GM19351 (cell line): ENCODE results near the gene BEND3.
"Not testable (repeated sequence)": the region's sequence is repeated elsewhere in the genome, so short reads cannot be mapped to it uniquely, and the experiment has no call there.

ENCODE experiments used
- ATAC-seq: cut with Tn5 transposase; IDR thresholded peaks from one replicate; pipeline ENCODE4 v1.9.1; 2021; ENCODE audit warnings: mild to moderate bottlenecking, moderate library complexity; ENCODE audit not compliant: unreplicated experiment

The BEND3 gene

DNA sequence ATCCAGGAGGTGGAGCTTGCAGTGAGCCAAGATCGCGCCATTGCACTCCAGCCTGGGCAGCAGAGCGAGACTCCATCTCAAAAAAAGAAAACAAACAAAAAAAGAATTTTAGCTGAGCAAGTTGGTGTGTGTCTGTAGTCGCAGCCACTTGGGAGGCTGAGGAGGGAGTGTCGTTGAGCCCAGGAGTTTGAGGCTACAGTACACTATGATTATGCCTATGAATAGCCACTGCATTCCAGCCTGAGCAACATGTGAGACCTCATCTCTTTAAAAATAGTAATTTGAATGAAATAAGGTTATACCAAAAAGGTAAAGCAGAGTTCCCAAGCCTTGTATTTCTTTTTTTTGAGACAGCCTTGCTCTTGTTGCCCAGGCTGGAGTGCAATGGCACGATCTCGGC is 67.5 kb downstream of the BEND3 start:
- no peak for ATAC-seq

DNA sequence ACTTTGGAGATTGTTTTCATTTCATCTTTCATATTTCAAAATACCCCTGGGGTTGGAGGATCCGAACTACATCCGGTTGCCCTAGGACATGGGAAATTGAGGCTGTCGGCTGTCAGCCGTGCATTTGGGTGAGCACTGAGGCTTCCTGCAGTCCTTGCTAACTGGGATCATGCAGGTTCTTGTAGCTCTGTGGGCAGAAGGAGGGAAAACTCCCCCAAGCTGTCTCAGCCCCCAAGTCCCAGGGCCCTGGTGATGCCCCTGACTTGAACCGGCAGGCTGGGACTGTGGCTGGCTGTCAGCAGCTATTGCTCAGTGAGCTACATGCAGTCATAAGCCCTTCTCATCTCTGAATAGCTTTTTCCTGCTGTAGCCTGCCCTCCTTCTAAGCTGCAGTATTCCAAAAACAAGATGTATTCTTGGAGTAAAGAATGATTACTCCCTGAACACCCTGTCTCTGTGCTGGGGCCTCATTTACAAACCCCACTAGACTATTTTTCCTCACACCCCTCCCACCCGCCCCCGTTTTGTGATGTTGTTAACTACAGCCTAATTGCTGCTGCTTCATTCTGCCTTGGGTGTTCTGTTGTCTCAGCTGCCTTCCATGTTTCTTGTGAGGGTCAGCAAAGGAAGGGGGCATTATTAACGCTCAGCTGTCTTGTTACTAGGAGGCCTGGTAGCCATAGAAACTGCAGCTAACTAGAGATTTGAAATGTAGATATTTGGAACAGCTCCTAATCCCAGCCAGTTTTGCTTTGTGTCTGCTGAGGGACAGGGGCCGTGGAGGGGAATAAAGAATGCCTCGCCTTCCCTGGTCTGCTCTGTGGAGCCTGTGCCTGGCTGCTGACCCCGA is 69.3 kb downstream of the BEND3 start:
- ATAC-seq: no peak

DNA sequence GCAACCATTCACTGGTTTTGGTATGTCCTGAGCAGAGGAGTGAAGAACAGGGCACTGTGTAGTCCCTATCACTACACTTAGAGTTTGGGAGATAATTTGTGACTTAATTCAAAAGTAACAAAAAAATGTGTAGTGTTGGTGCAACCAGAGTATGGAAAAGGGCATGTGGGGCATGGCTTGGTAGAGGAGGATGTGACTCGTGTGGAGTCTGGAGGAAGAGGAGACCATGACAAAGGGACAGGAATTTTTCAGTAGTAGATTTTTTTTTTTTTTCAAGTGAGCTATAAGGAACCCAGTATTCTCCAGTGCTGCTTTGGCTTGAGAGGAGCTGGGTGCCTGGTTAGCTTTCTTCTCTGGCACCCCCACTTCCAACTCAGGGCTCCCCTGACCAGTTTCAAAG is 82.2 kb downstream of the BEND3 start:
- no peak for ATAC-seq

DNA sequence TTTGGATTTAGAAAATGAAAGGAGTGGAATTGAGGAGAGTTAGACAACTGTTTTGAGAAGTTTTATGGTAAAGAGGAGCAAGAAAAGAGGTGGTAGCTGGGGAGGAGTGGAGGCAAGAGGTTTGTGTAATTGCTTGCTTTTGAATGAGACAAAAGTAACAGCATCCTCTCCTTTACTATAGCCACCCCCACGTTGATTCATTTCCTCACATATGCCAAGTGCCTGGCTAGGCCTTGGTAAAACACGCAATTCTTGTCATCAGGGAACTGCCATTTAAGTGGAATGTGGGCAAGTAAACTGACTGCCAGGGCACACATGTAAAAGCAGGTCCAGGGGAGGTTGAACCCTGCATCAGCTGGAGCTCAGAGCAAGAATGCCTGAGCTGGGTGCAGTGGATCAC is 83.3 kb downstream of the BEND3 start:
- ATAC-seq: no peak

DNA sequence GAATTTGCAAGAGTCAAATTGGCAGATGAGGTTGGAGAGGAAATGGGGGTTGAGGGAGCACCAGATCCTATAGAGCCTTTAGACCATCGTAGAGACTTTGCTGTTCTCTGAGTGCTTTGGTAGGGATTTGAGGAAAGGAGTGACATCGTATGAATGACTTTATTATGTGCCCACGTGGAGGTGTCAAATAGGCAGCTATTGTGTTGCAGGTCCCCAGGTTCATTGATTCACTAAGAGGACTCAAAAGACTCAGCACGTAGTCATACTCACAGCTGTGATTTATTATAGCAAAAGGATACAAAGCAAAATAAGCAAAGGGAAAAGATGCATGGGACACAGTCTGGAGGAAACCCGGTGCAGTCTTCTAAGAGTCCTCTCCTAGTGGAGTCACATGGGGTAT is 85.2 kb downstream of the BEND3 start:
- ATAC-seq: no peak

DNA sequence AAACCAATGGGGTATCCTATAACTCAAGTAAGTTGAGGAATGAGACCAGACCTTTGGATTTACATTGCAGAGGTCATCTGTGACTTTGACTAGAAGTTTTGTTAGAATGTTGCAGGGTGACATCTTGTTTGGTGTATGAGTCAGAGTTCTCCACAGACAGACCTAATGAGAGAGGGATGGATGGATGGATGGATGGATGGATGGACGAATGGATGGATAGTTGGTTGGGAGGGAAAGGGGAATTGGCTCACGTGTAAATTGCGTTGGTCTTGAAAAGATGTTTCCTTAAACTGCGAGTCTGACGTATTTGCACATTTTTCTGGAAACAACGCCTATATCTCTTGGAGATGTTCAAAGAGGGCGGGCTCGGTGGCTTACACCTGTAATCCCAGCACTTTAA is 88.3 kb downstream of the BEND3 start:
- no peak for ATAC-seq

DNA sequence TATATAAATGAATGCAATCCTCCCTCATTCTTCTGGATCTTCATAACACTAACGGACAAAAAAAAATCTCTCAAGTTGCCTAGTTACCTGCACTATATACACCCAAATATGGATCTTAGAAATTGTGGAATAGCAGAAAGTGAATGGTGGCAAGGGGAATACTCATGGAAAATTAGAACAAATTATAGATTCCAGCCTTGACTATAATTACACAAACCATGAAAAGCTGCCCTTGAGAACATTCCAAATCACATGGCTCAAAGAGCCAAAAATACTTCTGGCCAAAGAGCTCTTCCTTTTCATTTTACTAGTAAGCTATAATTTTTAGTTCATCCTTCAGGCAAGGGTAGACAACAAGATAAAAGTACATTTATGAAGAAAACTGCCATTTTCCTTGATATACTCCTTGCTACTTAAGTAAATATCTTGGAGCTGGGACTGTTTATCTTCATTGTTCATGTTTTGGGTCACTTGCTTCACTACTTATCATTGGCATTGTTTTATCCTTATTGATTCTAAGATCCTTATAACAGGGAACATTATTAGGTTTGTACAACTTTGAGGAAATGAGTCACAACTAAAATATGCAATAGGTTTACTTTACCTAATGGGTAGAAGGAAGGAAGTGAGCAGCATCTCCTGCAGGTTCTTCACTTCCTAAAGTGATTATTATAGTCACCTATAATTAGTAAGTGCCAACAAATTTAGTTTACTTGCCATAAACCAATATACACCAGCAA is 93.7 kb downstream of the BEND3 start:
- no peak for ATAC-seq

DNA sequence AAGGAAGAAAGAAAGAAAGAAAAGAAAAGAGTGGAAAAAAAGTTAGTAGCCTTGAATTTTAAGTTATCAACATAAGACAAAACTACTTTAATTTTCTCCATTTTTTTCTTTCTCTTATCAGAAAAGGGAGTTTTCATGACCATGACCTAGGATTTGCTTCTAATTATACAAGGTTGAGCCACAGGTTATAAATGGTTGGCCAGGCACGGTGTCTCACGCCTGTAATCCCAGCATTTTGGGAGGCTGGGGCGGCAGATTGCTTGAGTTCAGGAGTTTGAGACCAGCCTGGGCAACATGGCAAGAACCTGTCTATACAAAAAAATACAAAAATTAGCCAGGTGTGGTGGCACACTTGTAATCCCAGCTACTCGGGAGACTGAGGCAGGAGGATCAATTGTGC is 95.1 kb downstream of the BEND3 start:
- ATAC-seq: no peak

DNA sequence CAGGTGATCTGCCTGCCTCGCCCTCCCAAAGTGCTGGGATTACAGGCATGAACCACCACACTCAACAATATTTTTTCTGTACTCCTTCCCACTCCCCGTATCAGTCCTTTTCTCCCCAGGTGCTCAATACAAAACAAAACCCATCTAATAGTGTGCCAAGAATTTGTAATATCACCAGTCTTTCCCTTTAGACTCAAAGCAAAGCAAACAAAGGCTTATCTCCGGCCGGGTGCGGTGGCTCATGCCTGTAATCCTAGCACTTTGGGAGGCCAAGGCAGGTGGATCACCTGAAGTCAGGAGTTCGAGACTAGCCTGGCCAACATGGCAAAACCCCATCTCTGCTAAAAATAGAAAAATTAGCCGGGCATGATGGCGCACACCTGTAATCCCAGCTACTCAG is 95.7 kb downstream of the BEND3 start:
- ATAC-seq: not testable (repeated sequence)

DNA sequence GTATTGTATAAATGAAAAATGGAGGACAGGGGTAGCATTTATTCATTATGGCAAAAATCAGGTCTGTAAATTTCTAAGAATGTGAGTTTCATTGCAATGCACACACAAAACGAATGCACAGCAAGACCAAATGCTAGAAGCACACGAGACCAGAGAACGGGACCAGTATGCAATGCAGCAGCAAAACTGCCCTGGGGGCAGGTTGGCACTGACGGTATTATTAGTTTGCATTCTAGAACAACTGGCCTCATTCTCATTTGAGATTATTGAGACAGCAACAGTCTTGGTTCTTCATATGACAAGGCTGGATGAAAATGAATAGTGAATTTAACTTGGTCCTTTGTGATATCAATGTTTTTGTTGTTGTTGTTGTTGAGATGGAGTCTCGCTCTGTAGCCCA is 96.3 kb downstream of the BEND3 start:
- ATAC-seq: no peak
